Neural progenitor cell (in vitro differentiated cells): ENCODE results near the gene MAML3. TPM values are rescaled to one million over a fixed set of nuclear protein-coding genes. Genes with fewer than 3 reads are reported as not detected.
A peak's percentile ranks its signal among the peaks of the same experiment; 100 is the strongest.

ENCODE experiments used
- DNase-seq: peaks from one replicate; pipeline ENCODE4 v3.0.0-alpha.2; 2016; ENCODE audit warnings: low spot score
- H2AFZ ChIP-seq: fragments of 200-600 bp; sonication (generic); replicated peaks from 2 replicates; pipeline ENCODE4 v1.6.1; 2016; ENCODE audit warnings: antibody characterized with exemption
- H3F3A ChIP-seq: fragments of 200-600 bp; sonication (generic); 2 replicates; pipeline ENCODE4 v1.6.1; 2016; ENCODE audit warnings: antibody characterized with exemption, low read depth
- H3K27ac ChIP-seq: fragments of 200-600 bp; sonication (generic); 2 replicates; pipeline ENCODE4 v1.5.1; 2016; ENCODE audit warnings: mild to moderate bottlenecking
- H3K27me3 ChIP-seq: fragments of 200-600 bp; sonication (generic); 2 replicates; pipeline ENCODE4 v1.6.1; 2016; ENCODE audit warnings: mild to moderate bottlenecking, moderate library complexity
- H3K36me3 ChIP-seq: fragments of 200-600 bp; sonication (generic); 2 replicates; pipeline ENCODE4 v1.5.1; 2016
- H3K4me1 ChIP-seq: fragments of 200-600 bp; sonication (generic); 2 replicates; pipeline ENCODE4 v1.6.1; 2016; ENCODE audit warnings: mixed run types
- H3K4me2 ChIP-seq: fragments of 200-600 bp; sonication (generic); 2 replicates; pipeline ENCODE4 v1.6.1; 2016
- H3K4me3 ChIP-seq: fragments of 200-600 bp; sonication (generic); 2 replicates; pipeline ENCODE4 v1.5.1; 2016
- H3K79me2 ChIP-seq: fragments of 200-600 bp; sonication (generic); 2 replicates; pipeline ENCODE4 v1.6.1; 2016; ENCODE audit warnings: low read depth
- H3K9ac ChIP-seq: fragments of 200-600 bp; sonication (generic); 2 replicates; pipeline ENCODE4 v1.6.1; 2016
- H3K9me3 ChIP-seq: fragments of 200-600 bp; sonication (generic); 2 replicates; pipeline ENCODE4 v1.5.1; 2016; ENCODE audit warnings: low read depth
- H4K20me1 ChIP-seq: fragments of 200-600 bp; sonication (generic); 2 replicates; pipeline ENCODE4 v1.6.1; 2016; ENCODE audit warnings: low read depth
- H3K27ac Mint-ChIP-seq: 3 replicates; pipeline ENCODE4 v1.8.0; 2021; ENCODE audit warnings: mixed read lengths
- H3K27me3 Mint-ChIP-seq: 2 replicates; pipeline ENCODE4 v1.8.0; 2022; ENCODE audit warnings: low read depth, mild to moderate bottlenecking, inconsistent platforms, moderate library complexity, mixed read lengths; ENCODE audit not compliant: insufficient read depth
- H3K36me3 Mint-ChIP-seq: 3 replicates; pipeline ENCODE4 v1.8.0; 2021; ENCODE audit warnings: mixed read lengths
- H3K4me1 Mint-ChIP-seq: 3 replicates; pipeline ENCODE4 v1.8.0; 2021; ENCODE audit warnings: mixed read lengths
- H3K4me3 Mint-ChIP-seq: 3 replicates; pipeline ENCODE4 v1.8.0; 2021; ENCODE audit warnings: mild to moderate bottlenecking, moderate library complexity, mixed read lengths
- H3K9me3 Mint-ChIP-seq: 3 replicates; pipeline ENCODE4 v1.8.0; 2020; ENCODE audit warnings: mixed read lengths
- CTCF ChIP-seq: fragments of 200-600 bp; sonication (generic); IDR thresholded peaks from 2 replicates; pipeline ENCODE4 v1.5.1; 2017; ENCODE audit warnings: antibody characterized with exemption, mild to moderate bottlenecking
- EZH2 ChIP-seq: fragments of 200-600 bp; sonication (generic); IDR thresholded peaks from 2 replicates; pipeline ENCODE4 v1.6.1; 2017; ENCODE audit warnings: antibody characterized with exemption, mild to moderate bottlenecking, moderate library complexity
- EZH2phosphoT487 ChIP-seq: fragments of 200-600 bp; sonication (generic); IDR thresholded peaks from 2 replicates; pipeline ENCODE4 v1.6.1; 2017; ENCODE audit warnings: antibody characterized with exemption
- total RNA-seq: library from RNA; depleted of rRNA; stranded (reverse); fragments of >200 nt; gene quantifications from 2 replicates; pipeline ENCODE4 v1.2.3, GENCODE V29; 2015; ENCODE audit warnings: low replicate concordance

MAML3 gene
- total RNA-seq, 1 donor from 2014 or later: 14.4 TPM

GRCh38 chr4:139828966-139829664 lies 324.9 kb downstream of the MAML3 start:
- peaks cover 5% of the 10 kb centered on the region for H3K36me3 Mint-ChIP-seq
- no peak overlapping the region for H2AFZ ChIP-seq

GRCh38 chr4:139826426-139826825 lies 327.6 kb downstream of the MAML3 start:
- Histone ChIP-seq H3K36me3 (peaks cover 5% of the 10 kb centered on the region), H3K27me3 (no peaks in the 10 kb centered on the region), H2AFZ (no peak overlapping the region), H4K20me1 (no peaks in the 10 kb centered on the region), H3K27ac (peak overlapping the region; percentile 63), H3K79me2 (no peaks in the 10 kb centered on the region), H3K4me3 (no peak overlapping the region), H3F3A (peaks cover 46% of the 10 kb centered on the region), H3K4me1 (peaks cover 56% of the 10 kb centered on the region), H3K4me2 (peak overlapping the region; percentile 67), H3K9ac (no peak overlapping the region), H3K9me3 (peaks cover 3% of the 10 kb centered on the region)
- peaks cover 4% of the 10 kb centered on the region for H3K9me3 Mint-ChIP-seq
- peaks cover 7% of the 10 kb centered on the region for H3K36me3 Mint-ChIP-seq
- H3K4me3 Mint-ChIP-seq: no peak overlapping the region
- peaks cover 3% of the 10 kb centered on the region for H3K27me3 Mint-ChIP-seq
- H3K4me1 Mint-ChIP-seq: peaks cover 59% of the 10 kb centered on the region
- peak overlapping the region; percentile 80 for H3K27ac Mint-ChIP-seq
- TF ChIP-seq CTCF (no peak), EZH2 (no peak), EZH2phosphoT487 (no peak)
- no peak for DNase-seq

More at GRCh38 chr4:139828966-139829664, 324.9 kb downstream of the MAML3 start:
- Histone ChIP-seq H3K4me2 (no peak overlapping the region), H3K4me3 (no peak overlapping the region), H3K4me1 (peaks cover 53% of the 10 kb centered on the region), H4K20me1 (no peaks in the 10 kb centered on the region), H3K79me2 (no peaks in the 10 kb centered on the region), H3K27me3 (no peaks in the 10 kb centered on the region), H3K9me3 (no peaks in the 10 kb centered on the region), H3K27ac (no peak overlapping the region), H3F3A (peaks cover 35% of the 10 kb centered on the region), H3K36me3 (no peaks in the 10 kb centered on the region), H3K9ac (no peak overlapping the region)
- DNase-seq: no peak
- H3K27me3 Mint-ChIP-seq: peaks cover 6% of the 10 kb centered on the region
- no peak overlapping the region for H3K27ac Mint-ChIP-seq
- H3K4me3 Mint-ChIP-seq: no peak overlapping the region
- no peak for TF ChIP-seq EZH2phosphoT487
- TF ChIP-seq EZH2: no peak
- TF ChIP-seq CTCF: no peak
- peaks cover 56% of the 10 kb centered on the region for H3K4me1 Mint-ChIP-seq
- H3K9me3 Mint-ChIP-seq: peaks cover 3% of the 10 kb centered on the region

- H2AFZ ChIP-seq: peak overlapping the region; percentile 65
- peak overlapping the region; percentile 0 for H3K4me3 ChIP-seq
- Mint-ChIP-seq H3K9me3 (peaks cover 11% of the 10 kb centered on the region), H3K4me1 (peaks cover 58% of the 10 kb centered on the region), H3K4me3 (peak overlapping the region; percentile 22), H3K36me3 (peaks cover 9% of the 10 kb centered on the region), H3K27ac (peak overlapping the region; percentile 80), H3K27me3 (peaks cover 6% of the 10 kb centered on the region)
- peaks cover 56% of the 10 kb centered on the region for H3K4me1 ChIP-seq
- no peak overlapping the region for H3K9ac ChIP-seq
- H3K36me3 ChIP-seq: peaks cover 5% of the 10 kb centered on the region
- H3K27ac ChIP-seq: peak overlapping the region; percentile 63
- DNase-seq: peak; percentile 33
- H3K27me3 ChIP-seq: no peaks in the 10 kb centered on the region
- peaks cover 4% of the 10 kb centered on the region for H3K9me3 ChIP-seq
- no peaks in the 10 kb centered on the region for H3K79me2 ChIP-seq
- H3K4me2 ChIP-seq: peak overlapping the region; percentile 67
- TF ChIP-seq EZH2: no peak
- no peak for TF ChIP-seq CTCF
- no peak for TF ChIP-seq EZH2phosphoT487
- H4K20me1 ChIP-seq: no peaks in the 10 kb centered on the region
- H3F3A ChIP-seq: peaks cover 46% of the 10 kb centered on the region
Observed at GRCh38 chr4:139825523-139826014, 328.4 kb downstream of the MAML3 start.
